NCI-H460 (cell line): ENCODE results near the gene ESX1. TPM values are rescaled to one million over a fixed set of nuclear protein-coding genes. Genes with fewer than 3 reads are reported as not detected.

Experiments used
- total RNA-seq: library from RNA; depleted of rRNA; stranded (reverse); fragments of >200 nt; shearing (Covaris generic); gene quantifications from 2 replicates; pipeline ENCODE4 v1.2.3, GENCODE V29; 2014; rRNA removed

Gene ESX1
- total RNA-seq, 1 experiment from 2014 or later = not detected

Other genes starting within 250 kb of the ESX1 start
- gene H2BW1, start 241.2 kb downstream of the ESX1 start, total RNA-seq = not detected in 2 replicates
- not detected in 2 replicates for gene H2BW2, start 215.0 kb downstream of the ESX1 start, total RNA-seq
- 5.0 and 6.0 TPM in 2 replicates for gene TMSB15C, start 178.7 kb downstream of the ESX1 start, total RNA-seq
- gene ZCCHC18, start 142.4 kb downstream of the ESX1 start, total RNA-seq = 0.47 TPM in 1 of 2 replicates, not detected in the other
- 7.4 and 8.1 TPM in 2 replicates for gene SLC25A53, start 97.9 kb downstream of the ESX1 start, total RNA-seq
- 32.2 and 36.4 TPM in 2 replicates for gene FAM199X, start 88.5 kb downstream of the ESX1 start, total RNA-seq